NCI-H82 treated with DMSO at 0.1 percent for 48 hours (cell line): Measurements from ENCODE around the gene PPM1G.
"Not testable (repeated sequence)": the region's sequence is repeated elsewhere in the genome, so short reads cannot be mapped to it uniquely, and the experiment has no call there.

ENCODE experiments used
- DNase-seq: peaks from one replicate; lab custom pipeline; 2025; ENCODE audit not compliant: unreplicated experiment; lab: John Stamatoyannopoulos, UW

The PPM1G gene

DNA sequence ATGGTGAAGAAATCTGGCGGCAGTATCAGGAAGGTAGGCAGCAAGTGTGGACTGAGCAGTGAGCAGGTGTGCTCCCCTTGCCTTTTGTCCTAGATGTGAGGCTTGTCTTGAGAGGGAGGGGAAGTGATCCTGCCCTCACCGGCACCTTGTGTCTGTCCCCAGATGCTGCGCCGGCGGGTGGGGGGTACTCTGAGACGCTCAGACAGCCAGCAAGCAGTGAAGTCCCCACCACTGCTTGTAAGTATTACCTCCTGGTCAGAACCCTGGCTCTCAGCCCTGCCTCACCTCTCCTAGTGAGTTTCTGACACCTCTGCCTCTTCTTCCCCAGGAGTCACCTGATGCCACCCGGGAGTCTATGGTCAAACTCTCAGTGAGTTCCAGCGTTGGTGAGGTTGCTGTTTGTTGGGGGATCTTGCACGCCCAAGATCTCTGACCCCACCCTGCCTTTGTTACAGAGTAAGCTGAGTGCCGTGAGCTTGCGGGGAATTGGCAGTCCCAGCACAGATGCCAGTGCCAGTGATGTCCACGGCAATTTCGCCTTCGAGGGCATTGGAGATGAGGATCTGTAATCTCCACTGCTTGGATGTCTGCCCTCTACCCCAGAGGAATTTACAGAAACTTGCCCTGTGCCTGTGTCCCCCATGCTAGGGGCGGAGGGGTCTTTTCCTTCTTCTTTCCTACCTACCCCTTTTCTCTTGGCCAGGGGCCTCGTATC, 33.1 kb downstream of the PPM1G start:
- no peak for DNase-seq

DNA sequence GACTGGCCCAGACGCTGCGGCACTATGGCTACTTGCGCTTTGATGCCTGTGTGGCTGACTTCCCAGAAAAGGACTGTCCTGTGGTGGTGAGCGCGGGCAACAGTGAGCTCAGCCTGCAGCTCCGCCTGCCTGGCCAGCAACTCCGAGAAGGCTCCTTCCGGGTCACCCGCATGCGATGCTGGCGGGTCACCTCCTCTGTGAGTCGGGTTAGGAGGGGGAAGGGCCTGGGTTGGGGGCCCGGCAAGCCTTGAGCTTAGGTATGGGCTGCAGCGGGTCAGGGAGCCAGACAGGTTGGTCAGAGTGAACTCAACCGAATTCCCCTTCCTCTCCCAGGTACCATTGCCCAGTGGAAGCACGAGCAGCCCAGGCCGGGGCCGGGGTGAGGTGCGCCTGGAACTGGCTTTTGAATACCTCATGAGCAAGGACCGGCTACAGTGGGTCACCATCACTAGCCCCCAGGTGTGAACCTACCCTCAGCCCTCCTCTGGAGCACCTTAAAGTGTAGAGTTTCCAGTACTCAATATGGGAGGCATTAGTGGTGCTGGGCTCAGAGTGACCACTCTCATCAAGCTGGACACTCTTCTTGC, 33.8 kb downstream of the PPM1G start:
- DNase-seq, result no peak

DNA sequence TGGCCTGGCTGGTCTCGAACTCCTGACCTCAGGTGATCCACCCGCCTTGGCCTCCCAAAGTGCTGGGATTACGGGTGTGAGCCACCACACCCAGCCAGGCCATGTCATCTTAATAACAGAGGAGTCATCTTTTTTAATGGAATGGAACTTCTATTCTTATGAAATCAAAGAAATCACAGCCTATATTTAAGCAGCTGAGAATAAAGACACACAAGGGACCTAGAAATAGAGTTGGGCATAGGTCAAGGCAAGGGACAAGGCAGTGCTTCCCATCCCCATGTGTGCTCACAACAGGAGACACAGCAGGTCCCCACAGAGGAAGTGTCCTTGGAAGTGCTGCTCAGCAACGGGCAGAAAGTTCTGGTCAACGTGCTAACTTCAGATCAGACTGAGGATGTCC, 35.8 kb downstream of the PPM1G start:
- DNase-seq, result no peak

DNA sequence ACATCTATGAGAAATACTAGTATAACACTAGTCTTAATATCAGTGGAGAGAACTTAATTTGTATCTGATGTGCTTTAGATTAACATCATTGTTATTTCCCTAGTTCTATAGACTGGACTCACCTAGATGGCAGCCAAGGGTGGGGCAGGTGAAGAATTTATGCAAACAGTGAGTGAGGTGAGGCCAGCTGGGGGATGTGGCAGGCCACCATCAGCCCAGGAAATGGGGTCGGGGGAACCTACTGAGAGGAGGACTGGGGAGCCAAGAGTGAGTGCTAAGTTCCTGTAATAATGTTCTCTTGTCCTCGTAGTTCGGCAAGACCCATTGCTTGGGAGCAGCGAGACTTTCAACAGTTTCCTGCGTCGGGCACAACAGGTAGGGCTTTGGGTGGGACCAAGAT, 36.5 kb downstream of the PPM1G start:
- DNase-seq, result no peak

DNA sequence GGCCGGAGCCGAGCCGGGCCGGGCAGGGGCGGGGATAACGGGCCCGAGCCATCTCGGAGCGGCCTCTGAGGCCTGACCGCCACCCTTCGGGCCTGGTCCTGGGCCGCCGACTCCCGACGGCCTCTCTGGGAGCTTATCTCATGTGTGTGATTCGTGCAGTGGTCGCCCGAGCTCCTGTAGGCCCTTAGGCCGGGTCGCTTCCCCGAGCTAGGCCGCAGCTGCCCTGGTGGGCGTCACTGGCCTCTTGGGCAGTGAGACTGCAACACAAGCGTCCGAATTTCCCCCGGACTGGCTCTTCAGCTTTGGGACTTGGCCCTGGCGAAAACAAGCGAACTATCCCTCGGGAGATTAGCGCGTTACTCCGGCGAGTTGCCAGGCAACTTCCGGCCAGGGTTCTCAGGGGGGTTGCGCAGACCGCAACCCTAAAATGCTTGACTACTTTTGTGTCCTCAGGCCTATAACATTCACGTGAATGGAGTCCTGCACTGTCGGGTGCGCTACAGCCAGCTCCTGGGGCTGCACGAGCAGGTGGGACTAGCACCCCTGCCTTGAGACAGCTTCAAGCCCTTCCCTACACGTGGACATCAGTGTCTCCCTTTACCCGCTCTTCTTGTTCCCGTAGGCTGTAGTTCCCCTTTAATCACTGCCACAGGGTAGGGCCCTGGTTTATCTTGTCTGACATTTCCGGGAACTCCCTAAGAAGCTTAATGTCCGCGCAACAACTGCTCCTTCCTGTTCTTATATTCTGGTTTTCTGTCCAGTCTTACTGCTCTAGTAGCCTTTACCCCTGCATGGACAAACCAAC, 38.4 kb downstream of the PPM1G start:
- DNase-seq, result peak; percentile 45

DNA sequence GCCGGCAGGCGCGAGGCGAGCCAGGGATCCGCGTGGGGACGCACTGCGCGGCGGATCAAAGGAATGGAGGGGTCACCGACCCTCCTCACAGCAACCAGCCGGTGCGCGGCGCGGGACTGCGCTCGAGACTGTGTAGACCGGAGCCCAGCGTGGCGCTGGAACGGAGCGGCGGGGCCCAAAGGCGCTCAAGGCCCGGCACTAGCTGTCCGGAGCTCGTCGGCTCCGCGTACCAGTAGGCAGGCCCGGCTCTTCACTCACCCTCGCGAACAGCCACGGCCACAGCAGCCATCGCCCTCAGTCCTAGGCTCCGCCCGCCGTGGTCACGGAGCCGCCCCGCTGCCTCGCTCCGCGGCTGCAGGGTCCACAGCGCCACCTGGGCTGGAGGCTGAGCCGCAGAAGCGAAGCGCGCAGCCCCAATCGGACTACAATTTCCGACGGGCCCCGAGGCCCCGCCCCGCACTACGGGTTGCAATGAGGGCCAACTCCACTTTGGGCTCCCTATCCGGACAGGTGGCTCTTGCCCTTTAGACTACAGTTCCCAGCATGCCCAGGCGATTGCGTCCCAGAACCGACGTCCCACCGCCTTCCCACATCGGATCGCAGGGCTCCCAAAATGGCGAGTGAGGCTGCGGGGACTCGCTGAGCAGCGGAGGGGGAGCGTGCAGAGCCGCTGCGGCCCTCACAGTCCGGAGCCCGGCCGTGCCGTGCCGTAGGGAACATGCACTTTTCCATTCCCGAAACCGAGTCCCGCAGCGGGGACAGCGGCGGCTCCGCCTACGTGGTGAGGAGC, 39.2 kb downstream of the PPM1G start, which contains the start of the genes EIF2B4 and SNX17:
TSS of gene EIF2B4 (minus strand) at position 313 of the 790 bp plus-strand sequence. CDS start at position 289, 24 bp downstream.
TSS of gene SNX17 (plus strand) at position 591 of the 790 bp plus-strand sequence. CDS start at position 719, 128 bp downstream.
- peak; percentile 94 for DNase-seq

DNA sequence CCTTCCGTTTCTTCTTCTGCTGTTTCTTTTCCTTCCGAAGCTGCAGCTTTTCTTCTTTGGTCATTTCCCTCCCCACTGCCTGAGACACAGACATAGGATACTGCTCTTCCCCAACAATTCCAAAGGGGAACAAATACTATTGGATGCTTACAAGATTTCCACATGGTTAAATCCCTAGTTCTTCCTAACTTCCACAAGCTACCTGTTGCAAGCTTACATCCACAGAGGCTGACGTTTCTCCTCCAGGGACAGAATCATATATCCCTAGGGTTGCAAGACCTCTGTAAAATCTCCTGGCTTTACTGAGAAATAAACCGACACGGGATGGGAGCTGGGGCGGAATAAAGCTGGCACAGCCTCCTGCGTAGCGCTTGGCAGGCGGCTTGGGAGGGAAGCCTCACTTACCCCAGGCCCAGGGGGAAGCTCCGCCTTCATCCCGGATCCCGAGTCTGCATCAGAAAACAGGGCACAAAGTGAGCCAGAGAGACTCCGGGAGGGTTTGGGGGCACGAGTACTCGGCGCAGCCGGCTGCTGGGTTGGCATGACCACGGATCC, 39.8 kb downstream of the PPM1G start:
- DNase-seq, result no peak

DNA sequence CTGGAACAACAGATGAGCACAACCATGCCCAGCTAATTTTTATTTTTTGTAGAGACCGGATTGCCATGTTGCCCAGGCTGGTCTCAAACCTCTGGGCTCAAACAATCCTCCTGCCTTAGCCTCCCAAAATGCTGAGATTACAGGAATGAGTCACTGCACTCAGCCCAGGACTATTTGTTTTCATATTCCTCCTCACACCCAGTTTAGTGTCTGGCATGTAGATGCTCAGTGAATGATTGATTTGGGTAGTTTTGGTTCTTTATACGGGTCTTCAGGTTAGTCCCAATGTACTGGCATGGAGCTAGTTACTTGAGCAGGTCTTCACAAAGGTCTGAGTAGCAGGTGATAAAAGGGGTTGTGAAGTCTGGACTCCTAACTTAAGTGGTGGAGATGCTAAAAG, 45.5 kb downstream of the PPM1G start:
- no peak for DNase-seq

DNA sequence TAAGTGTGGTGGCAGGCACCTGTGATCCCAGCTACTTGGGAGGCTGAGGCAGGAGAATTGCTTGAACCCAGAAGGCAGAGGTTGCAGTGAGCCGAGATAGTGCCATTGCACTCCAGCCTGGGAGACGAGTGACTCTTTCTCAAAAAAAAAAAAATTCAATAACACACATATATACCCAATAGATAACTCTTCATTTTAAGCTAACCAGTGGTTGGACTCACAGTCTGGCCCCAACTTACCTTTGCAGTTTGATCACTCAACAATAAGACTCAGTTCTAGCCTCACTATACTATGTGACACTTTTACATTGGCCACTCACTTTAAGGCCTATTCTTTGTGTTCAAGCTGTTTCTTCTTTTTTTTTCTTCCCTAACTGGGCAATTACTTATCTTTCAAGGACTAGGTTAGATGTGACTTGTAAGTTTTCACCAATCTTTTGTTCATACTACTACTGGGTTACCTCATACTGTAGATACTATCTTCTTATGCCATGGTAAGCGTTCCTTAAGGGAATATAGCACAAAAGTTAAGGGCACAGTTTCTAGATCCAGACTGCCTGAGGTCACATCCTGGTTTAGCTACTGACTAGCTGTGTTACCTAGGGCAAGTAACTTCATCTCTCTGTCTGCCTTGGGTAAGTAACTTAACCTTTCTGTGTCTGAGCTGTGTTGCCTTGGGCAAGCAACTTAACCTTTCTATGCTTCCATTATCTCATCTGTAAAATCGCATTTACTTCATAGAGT, 46.5 kb downstream of the PPM1G start:
- no peak for DNase-seq

DNA sequence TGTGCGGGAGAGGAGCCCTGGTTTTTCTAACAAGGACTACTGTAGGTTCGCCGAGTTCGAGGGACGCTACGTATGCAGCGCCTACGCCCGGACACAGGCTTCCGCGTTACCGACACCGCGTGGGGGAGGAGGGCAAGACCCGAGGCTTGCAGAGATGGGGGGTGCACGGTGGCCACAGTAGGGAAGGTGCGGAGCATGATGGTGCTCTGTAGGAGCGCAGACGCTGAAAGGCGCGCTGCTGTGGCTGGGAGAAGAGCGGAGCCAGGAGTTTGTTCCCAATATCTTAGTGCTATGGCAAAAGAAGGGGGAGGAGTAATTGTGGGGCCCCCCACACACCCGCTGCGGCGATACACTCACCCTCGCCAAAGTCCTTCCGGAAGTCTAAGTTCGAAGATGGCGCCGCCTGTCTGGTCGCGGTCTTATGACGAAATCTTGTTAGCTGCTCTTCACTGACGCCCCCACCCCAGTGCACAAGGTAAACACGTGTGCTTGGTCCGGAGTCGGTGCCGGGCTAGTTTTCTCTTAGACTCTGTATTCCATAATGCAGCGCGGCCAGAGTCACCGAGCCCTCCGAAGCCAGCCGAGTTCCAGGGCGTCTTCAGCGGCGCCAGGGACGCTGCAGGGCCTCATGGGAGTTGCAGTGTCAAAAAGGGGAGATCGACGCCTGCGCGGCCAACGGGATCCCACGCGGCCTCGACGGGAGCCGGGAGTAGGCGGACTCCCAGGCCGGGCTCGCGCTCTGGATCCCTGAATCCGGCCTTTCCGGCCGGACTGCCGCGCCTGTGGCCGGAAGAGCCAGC, 52.8 kb downstream of the PPM1G start, which contains the start of gene GTF3C2:
TSS of gene GTF3C2 (minus strand) at position 383 of the 800 bp plus-strand sequence. CDS start 13,210 bp downstream, outside the sequence.
- DNase-seq, result peak; percentile 94

DNA sequence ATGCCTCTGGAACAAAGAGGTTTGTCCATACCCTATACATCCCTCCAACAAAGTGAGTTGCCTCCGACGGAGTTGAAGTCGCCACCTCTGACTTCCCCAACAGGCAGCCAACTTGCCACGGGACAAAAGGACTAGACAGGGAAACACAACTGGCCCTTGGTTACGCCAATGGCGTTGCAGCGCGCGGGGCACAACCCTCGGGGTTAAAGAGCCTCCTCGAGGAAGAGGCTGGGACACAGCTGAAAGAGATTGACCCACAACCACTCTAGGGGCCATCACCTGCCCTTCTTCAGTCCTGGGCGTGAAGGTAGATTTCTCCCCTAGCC, 53.4 kb downstream of the PPM1G start:
- DNase-seq, result peak; percentile 26

DNA sequence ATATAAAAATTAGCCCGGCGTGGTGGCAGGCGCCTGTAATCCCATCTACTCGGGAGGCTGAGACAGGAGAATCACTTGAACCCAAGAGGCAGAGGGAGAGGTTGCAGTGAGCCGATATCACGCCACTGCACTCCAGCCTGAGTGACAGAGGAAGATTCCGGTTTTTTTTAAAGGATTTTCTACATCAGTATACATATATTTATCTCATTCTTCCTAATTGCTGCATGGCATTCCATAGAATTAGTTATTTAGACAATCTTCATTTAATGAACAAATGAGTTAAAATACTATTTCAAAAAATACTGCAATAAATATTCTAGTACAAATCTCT, 54.8 kb downstream of the PPM1G start:
- no peak for DNase-seq

DNA sequence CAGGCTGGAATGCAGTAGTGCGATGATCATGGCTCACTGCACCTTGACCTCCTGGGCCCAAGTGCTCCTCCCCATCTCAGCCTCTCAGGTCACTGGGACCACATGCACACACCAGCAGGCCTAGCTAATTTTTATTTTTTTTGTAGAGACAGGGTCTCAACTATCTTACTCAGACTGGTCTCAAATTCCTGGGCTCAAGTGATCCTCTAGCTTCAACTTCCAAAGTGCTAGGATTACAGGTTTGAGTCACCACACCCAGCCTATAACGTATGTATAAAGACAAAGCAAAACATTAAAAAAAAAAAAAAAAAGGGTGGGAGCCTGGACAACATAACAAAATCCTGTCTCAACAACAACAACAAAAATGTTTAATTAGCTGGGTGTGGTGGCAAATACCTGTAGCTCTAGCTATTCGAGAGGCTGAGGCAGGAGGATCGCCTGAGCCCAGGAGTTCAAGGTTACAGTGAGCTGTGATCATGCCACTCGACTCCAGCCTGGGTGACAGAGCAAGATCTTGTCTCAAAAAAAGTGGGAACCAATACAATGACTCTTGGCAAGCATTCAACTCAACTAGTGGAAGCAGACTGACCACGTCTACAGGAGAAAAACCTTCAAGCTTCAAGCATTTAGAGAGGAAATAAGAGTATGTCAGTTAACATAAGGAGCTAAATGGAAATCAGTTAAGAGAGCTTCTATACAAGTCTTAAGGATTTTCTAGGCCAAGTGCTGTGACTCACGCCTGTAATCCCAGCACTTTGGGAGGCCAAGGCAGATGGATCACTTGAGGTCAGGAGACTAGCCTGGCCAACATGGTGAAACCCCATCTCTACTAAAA, 55.4 kb downstream of the PPM1G start:
- peak; percentile 25 for DNase-seq

DNA sequence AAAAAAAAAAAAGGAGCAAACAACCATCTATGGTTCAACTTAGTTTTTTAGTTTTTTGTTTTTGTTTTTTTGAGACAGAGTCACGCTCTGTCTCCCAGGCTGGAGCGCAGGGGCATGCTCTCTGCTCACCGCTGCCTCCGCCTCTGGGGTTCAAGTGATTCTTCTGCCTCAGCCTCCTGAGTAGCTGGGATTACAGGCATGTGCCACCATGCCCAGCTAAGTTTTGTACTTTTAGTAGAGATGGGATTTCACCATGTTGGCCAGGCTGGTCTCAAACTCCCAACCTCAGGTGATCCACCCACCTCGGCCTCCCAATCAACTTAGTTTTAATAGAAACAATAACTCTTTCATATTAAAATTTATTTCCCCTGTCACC, 56.0 kb downstream of the PPM1G start:
- DNase-seq, result not testable (repeated sequence)

DNA sequence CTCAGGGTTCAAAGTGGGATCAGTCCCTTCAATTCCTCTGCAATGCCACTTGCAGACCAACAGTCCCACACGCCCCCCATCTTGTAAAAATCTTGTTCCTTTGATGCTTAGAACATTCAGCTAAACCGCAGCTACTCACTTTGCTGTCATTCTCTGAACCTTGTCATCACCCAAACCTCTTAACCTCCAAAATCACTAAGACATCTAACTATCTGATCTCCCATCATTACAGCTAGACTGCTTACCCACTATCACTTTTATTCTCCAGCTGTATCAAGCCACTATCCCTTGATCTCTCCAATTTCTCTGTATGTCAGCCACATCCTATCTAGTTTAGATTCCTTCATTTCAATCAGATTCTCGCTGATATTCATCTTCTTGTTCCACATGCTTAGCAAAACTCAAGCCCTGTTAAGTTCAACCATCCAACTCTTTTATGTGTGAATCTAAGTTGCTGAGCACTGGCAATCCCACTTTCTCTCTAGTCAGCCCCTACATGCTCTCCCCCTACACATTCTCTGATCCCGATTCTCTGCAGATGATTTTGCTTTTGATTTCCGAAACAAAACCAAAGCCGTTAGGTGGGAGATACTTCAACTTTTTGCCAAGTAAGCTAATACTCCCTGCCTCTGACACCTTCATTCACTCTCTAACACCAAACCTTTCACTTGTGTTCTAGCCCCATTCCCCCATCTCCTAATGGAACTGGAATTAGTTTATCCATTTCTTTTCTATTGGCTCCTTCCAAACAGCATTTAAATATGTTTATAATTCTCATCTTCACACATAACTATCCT, 57.4 kb downstream of the PPM1G start:
- DNase-seq, result no peak

DNA sequence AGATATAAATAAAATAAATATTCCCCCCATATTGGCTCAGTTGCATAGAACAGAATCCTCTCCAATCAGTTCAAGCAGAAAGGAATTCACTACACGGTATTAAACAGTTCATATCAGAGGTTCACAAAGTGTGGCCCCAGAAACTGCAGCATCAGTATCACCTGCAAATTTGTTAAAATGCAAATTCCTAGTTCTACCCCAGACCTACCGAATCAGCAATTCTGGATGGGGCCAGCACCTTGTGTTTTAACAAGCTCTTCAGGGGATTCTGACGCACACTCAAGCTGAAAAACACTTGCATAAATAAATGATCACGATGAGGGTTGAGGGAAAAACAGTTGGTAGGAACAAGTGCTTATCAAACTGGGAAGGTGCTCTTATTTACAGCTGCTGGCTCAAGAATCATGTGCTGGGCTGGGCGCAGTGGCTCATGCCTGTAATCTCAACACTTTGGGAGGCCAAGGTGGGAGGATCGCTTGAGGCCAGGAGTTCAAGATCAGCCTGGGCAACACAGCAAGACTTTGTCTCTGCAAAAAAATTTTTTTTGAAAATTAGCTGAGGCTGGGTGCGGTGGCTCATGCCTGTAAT, 59.2 kb downstream of the PPM1G start:
- DNase-seq, result no peak

DNA sequence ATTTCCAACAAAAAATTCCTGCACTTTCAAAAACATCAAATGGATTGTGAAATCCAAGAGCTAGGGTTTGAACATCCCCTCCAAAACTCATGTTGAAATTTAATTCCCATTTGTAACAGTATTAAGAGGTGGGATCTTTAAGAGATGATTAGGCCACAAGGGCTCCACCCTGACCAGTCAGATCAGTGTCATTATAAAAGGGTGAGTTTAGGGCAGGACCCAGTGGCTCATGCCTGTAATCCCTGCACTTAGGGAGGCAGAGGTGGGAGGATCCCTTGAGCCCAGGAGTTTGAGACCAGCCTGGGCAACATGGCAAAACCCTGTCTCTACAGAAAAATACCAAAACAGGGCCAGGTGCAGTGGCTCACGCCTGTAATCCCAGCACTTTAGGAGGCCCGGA, 61.8 kb downstream of the PPM1G start:
- DNase-seq, result no peak
